BLaER1 treated with 17β-estradiol and CSF1 and Interleukin-3, amounts not matched to agents 10 nM and 100 nM (cell line): ENCODE data around the gene GALK2.

Experiments
- H3K27ac ChIP-seq, 11 experiments: shearing (Covaris generic); formaldehyde crosslinking; 2 replicates each; pipeline ENCODE4 v1.8.1; 2022
- H3K27me3 ChIP-seq, 11 experiments: shearing (Covaris generic); formaldehyde crosslinking; 2 replicates each; pipeline ENCODE4 v1.8.1; 2022
- H3K36me3 ChIP-seq, 11 experiments: shearing (Covaris generic); formaldehyde crosslinking; 2 replicates each; pipeline ENCODE4 v1.8.1; 2022
- H3K4me1 ChIP-seq, 10 experiments: shearing (Covaris generic); formaldehyde crosslinking; 2 replicates each; pipeline ENCODE4 v1.8.1; 2022
- H3K4me2 ChIP-seq, 11 experiments: shearing (Covaris generic); formaldehyde crosslinking; 2 replicates each; pipeline ENCODE4 v1.8.1; 2022
- H3K4me3 ChIP-seq, 10 experiments: shearing (Covaris generic); formaldehyde crosslinking; 2 replicates each; pipeline ENCODE4 v1.8.1; 2022
- H3K9ac ChIP-seq, 11 experiments: shearing (Covaris generic); formaldehyde crosslinking; 2 replicates each; pipeline ENCODE4 v1.8.1; 2022
- H3K9me3 ChIP-seq, 11 experiments: shearing (Covaris generic); formaldehyde crosslinking; replicated peaks in 1 of 11; 2 replicates each; pipeline ENCODE4 v1.8.1; 2022
- H4K20me1 ChIP-seq, 11 experiments: shearing (Covaris generic); formaldehyde crosslinking; 2 replicates each; pipeline ENCODE4 v1.8.1; 2022
- Cebpa-rat ChIP-seq, 11 experiments: shearing (Covaris generic); IDR thresholded peaks; 2 replicates each; pipeline ENCODE4 v1.8.1; 2022

Gene GALK2

DNA sequence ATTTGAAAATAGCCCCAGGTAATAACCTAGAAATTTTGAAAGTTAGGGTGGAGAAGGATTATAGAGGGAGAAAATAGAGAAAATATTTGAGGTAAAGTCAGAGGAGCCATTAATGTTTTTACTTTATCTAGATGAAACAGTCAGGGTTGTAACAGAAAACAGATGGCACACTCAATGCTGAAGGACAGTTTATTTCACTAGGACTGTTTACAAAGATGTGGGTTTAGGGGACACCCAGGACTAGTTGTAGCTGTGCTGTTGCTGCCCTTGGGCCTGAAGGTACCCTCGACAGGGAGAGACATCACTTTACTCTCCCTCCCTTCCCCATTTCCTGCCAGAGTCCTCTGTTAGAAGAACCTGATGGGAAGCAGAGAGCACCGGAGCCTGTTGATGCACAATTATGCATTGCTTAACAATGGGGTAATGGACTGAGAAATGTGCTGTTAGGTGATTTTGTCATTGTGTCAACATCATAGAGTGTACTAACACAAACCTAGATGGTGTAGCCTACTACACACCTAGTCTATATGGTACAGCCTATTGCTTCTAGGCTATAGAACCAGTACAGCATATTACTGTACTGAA, 103.8 kb downstream of the GALK2 start:
- TF ChIP-seq Cebpa-rat (IDR thresholded peaks at IDR 0.05), result no peak
- Histone ChIP-seq H4K20me1 (no peaks in the 10 kb centered on the region), H3K36me3 (peaks cover 0 to 58% (median 12%) of the 10 kb centered on the region in 11 experiments; a peak in 12 of 22 replicates), H3K4me2 (no peak overlapping the region), H3K9me3 (peaks cover 0 to 4% (median 0%) of the 10 kb centered on the region in 11 experiments; a peak in 1 of 22 replicates), H3K9ac (no peak overlapping the region), H3K4me3 (no peak overlapping the region), H3K27me3 (no peaks in the 10 kb centered on the region), H3K27ac (no peak overlapping the region), H3K4me1 (peaks cover 0 to 10% (median 0%) of the 10 kb centered on the region in 10 experiments; a peak in 9 of 20 replicates)

DNA sequence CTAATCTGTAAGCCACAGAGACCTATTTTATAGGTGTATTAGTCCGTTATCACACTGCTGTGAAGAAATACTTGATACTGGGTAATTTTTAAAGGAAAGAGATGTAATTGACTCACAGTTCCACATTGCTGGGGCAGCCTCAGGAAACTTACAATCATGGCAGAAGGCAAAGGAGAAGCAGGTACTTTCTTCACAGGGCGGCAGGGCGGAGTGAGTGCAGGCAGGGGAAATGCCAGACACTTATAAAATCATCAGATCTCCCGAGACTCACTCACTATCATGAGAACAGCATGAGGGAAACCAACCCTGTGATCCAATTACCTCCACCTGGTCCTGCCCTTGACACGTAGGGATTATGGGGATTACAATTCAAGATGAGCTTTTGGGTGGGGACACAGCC, 108.7 kb downstream of the GALK2 start:
- no peak overlapping the region for H3K27ac ChIP-seq
- H3K27me3 ChIP-seq, result no peaks in the 10 kb centered on the region
- no peak overlapping the region for H3K4me2 ChIP-seq
- peaks cover 0 to 10% (median 0%) of the 10 kb centered on the region in 10 experiments; a peak in 6 of 20 replicates for H3K4me1 ChIP-seq
- no peak overlapping the region for H3K9ac ChIP-seq
- H4K20me1 ChIP-seq, result no peaks in the 10 kb centered on the region
- H3K4me3 ChIP-seq, result no peak overlapping the region
- peaks cover 0 to 4% (median 0%) of the 10 kb centered on the region in 11 experiments; a peak in 1 of 22 replicates for H3K9me3 ChIP-seq
- TF ChIP-seq Cebpa-rat (IDR thresholded peaks at IDR 0.05), result no peak
- H3K36me3 ChIP-seq, result peaks cover 15 to 66% (median 26%) of the 10 kb centered on the region in 11 experiments

DNA sequence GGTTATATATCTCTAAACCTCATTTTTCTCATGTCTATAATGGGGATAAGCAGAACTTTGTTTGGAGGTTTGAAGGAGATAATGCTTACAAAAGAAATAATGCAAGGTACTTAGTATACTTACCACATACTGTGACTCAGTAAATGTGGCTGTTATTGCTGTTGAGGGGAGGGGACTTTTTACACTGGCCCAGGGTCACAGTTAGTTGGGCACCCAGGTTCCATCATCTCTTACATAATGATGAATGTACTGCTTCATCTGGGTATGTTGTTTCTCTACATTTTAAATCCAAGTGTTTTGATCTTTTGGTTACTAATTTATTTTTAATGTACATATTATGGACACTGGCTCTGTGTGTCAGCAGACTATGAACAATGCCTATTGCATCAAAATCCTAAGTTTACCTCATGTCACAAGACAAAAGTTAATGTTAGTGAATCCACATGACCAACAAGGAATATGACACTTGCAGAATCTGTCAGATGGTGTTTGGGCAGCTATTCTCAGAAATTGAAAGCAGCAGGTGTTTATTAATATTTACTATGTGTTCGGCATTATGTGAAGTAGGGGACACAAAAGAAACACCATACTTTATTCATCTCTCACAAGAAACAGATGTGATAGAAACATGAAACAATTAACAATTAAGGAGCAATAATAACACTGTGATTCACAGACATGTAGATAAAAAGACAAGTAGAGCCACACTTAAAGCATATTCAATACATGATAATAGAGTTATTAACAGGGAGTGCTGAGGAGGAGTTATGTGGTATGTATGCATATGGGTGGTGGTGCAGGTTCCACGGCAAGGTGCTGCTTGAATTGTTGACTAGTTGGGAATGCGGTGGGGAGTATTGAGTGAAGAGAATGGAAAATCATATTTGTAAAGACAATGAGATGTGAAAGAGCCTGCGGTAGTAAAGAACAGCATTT, 109.7 kb downstream of the GALK2 start:
- H3K4me3 ChIP-seq, result no peak overlapping the region
- H3K36me3 ChIP-seq, result peaks cover 26 to 67% (median 34%) of the 10 kb centered on the region in 11 experiments
- no peak overlapping the region for H3K4me2 ChIP-seq
- H4K20me1 ChIP-seq, result no peaks in the 10 kb centered on the region
- no peak overlapping the region for H3K9ac ChIP-seq
- H3K27me3 ChIP-seq, result no peaks in the 10 kb centered on the region
- H3K9me3 ChIP-seq, result peaks cover 0 to 4% (median 0%) of the 10 kb centered on the region in 11 experiments; a peak in 1 of 22 replicates
- no peak for TF ChIP-seq Cebpa-rat (IDR thresholded peaks at IDR 0.05)
- peaks cover 0 to 10% (median 0%) of the 10 kb centered on the region in 10 experiments; a peak in 6 of 20 replicates for H3K4me1 ChIP-seq
- H3K27ac ChIP-seq, result no peak overlapping the region

GRCh38 chr15:49282366-49282765, 112.3 kb downstream of the GALK2 start:
- Histone ChIP-seq H3K4me1 (peaks cover 0 to 8% (median 0%) of the 10 kb centered on the region in 10 experiments; a peak in 1 of 20 replicates), H3K27me3 (no peaks in the 10 kb centered on the region), H3K9ac (no peak overlapping the region), H3K4me3 (no peak overlapping the region), H3K4me2 (no peak overlapping the region), H3K27ac (no peak overlapping the region), H4K20me1 (no peaks in the 10 kb centered on the region), H3K9me3 (peaks cover 0 to 4% (median 0%) of the 10 kb centered on the region in 11 experiments; a peak in 1 of 22 replicates), H3K36me3 (peaks cover 27 to 86% (median 46%) of the 10 kb centered on the region in 11 experiments)
- no peak for TF ChIP-seq Cebpa-rat (IDR thresholded peaks at IDR 0.05)

DNA sequence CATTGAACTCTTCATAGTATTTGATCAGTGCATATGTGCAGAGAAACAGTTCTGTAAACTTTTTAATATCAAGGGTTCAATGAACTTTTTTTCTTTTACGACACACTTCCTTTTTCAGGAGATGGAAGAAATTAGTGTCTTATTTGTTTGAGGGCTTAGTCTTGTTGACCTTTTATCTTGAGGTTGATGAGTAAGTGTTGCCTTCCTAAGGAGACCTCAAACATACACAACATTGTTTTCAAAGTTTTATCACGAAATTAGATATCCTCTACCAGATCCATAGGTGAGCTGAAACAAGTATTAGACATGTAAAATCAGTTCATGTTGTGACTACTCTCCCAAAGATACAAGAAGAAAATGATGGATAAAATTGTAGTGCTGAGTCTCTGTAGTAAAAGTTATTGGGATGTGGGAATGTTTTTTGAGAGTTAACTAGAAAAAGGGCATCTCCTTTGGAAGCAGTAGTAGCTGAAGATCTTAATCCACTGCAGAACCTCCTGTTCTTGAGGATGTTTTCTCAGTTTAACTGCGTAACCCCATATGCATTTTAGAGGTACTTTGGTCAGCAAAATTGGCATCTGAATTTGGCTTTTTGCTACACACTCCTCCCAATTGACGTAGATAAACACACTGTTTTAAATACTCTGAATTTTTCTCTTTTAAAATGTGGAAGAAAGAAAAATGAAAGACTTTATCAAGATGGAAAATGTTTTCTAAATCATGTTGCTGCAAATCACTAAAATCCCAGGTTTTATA, 116.8 kb downstream of the GALK2 start:
- Histone ChIP-seq H3K4me1 (peaks cover 0 to 8% (median 0%) of the 10 kb centered on the region in 10 experiments; a peak in 1 of 20 replicates), H3K4me2 (no peak overlapping the region), H3K4me3 (no peak overlapping the region), H3K27ac (no peak overlapping the region), H4K20me1 (no peaks in the 10 kb centered on the region), H3K27me3 (no peaks in the 10 kb centered on the region), H3K9me3 (no peaks in the 10 kb centered on the region), H3K36me3 (peaks cover 45 to 98% (median 60%) of the 10 kb centered on the region in 11 experiments), H3K9ac (no peak overlapping the region)
- no peak for TF ChIP-seq Cebpa-rat (IDR thresholded peaks at IDR 0.05)

- Histone ChIP-seq H3K27me3 (no peaks in the 10 kb centered on the region), H3K4me1 (peaks cover 0 to 8% (median 0%) of the 10 kb centered on the region in 10 experiments; a peak in 1 of 20 replicates), H3K4me3 (no peak overlapping the region), H4K20me1 (no peaks in the 10 kb centered on the region), H3K4me2 (no peak overlapping the region), H3K36me3 (peaks cover 47 to 98% (median 60%) of the 10 kb centered on the region in 11 experiments), H3K9ac (no peak overlapping the region), H3K27ac (no peak overlapping the region), H3K9me3 (no peaks in the 10 kb centered on the region)
- TF ChIP-seq Cebpa-rat (IDR thresholded peaks at IDR 0.05), result no peak
These were observed 117.4 kb downstream of the GALK2 start for GRCh38 chr15:49287481-49287880.

DNA sequence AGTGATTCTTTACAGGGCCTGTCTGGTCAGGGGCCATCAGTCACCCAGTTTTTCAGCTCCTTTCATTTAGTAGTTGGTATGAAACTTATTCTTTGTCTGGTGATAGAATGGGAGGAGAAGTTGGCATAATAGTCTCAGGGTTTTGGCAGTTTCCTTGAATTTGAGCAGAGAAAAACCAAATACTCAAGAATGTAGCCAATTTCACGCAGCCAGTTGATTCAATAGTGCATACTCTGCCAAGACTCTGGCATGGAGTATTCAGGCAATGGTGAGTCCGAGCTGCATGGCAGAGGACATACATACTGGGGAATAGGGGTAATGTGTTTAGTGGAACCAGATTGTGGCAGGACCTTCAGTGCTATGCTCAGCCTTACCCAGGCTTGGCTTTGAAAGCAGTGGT, 118.3 kb downstream of the GALK2 start:
- Histone ChIP-seq H3K27ac (no peak overlapping the region), H3K4me2 (no peak overlapping the region)

DNA sequence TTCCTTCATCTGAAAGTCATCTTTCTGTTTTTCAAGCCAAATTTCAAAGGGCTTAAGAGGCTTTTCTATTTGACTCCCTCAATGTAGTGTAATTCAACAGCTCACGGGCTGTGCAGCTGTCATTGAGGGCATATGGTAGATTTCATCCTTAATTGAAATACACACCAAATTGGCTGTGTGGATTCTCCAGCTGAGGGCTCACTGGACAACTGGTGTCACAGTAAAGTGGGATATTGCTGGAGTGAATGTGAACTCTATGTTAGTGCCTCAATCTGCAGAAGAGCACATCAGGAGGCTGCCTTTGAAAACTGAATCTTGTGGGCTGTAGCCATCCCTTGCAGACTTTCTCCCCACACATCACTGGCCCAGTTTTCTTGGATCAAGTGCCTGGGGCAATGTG, 120.1 kb downstream of the GALK2 start:
- no peaks in the 10 kb centered on the region for H3K27me3 ChIP-seq
- no peak overlapping the region for H3K27ac ChIP-seq
- H3K4me2 ChIP-seq, result no peak overlapping the region
- H3K4me3 ChIP-seq, result no peak overlapping the region
- H3K9me3 ChIP-seq, result no peaks in the 10 kb centered on the region
- H3K9ac ChIP-seq, result no peak overlapping the region
- peaks cover 0 to 8% (median 0%) of the 10 kb centered on the region in 10 experiments; a peak in 1 of 20 replicates for H3K4me1 ChIP-seq
- peaks cover 41 to 98% (median 53%) of the 10 kb centered on the region in 11 experiments for H3K36me3 ChIP-seq
- no peaks in the 10 kb centered on the region for H4K20me1 ChIP-seq
- TF ChIP-seq Cebpa-rat (IDR thresholded peaks at IDR 0.05), result no peak

More for the DNA sequence above, 118.3 kb downstream of the GALK2 start:
- Histone ChIP-seq H3K9me3 (no peaks in the 10 kb centered on the region), H3K4me1 (peaks cover 0 to 8% (median 0%) of the 10 kb centered on the region in 10 experiments; a peak in 1 of 20 replicates), H3K9ac (no peak overlapping the region), H3K36me3 (peaks cover 49 to 98% (median 59%) of the 10 kb centered on the region in 11 experiments), H3K27me3 (no peaks in the 10 kb centered on the region), H3K4me3 (no peak overlapping the region), H4K20me1 (no peaks in the 10 kb centered on the region)
- no peak for TF ChIP-seq Cebpa-rat (IDR thresholded peaks at IDR 0.05)
